ENCODE data around the gene PITX2. TPM values are rescaled to one million over a fixed set of nuclear protein-coding genes. Genes with fewer than 3 reads are reported as not detected.

PITX2 gene
- total and polyA plus RNA-seq, 2 of the 13 experiments (the other 11 are each of a cell fraction or from before 2014, with no cell fraction given) = not detected

DNA sequence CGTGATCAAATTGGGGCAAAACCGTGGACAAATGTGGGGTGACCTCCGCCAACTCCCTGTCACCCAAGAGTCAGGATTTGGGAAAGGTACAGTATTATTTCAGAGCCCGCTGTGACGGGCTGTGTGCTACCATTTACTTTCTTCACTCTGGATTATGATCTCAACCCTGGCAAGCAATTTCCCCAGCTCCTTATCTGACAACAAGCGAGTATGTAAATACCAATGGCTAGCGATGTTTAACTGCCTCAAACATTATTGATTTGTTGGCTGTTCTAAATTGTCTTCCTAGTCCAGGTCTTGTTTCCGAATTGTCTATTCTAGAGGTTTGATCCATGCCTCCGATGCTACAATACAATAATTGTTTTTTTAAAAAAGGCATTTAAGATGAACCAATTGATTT, 17.7 kb upstream of the PITX2 start (continued):
- TF ChIP-seq ZNF670 (CRISPR knock-in tag; IDR thresholded peaks at IDR 0.05; ENCODE audit: borderline replicate concordance) = no peak
- no peak for TF ChIP-seq ZNF644 (CRISPR knock-in tag; IDR thresholded peaks at IDR 0.05; ENCODE audit: low read depth)
- TF ChIP-seq GATAD2A (CRISPR knock-in tag; IDR thresholded peaks at IDR 0.05) = peak; percentile 47
- no peak for TF ChIP-seq ZNF343 (CRISPR knock-in tag; IDR thresholded peaks at IDR 0.05)
- no peak for TF ChIP-seq ZNF10 (CRISPR knock-in tag; IDR thresholded peaks at IDR 0.05; ENCODE audit: borderline replicate concordance, low read depth)
- no peak for TF ChIP-seq FOXA1 (IDR thresholded peaks at IDR 0.05)
- peak; percentile 47; the same call in 1 of the 2 replicates for TF ChIP-seq FOXA1 (CRISPR knock-in tag; IDR thresholded peaks at IDR 0.05)
- TF ChIP-seq, protein P1, sequence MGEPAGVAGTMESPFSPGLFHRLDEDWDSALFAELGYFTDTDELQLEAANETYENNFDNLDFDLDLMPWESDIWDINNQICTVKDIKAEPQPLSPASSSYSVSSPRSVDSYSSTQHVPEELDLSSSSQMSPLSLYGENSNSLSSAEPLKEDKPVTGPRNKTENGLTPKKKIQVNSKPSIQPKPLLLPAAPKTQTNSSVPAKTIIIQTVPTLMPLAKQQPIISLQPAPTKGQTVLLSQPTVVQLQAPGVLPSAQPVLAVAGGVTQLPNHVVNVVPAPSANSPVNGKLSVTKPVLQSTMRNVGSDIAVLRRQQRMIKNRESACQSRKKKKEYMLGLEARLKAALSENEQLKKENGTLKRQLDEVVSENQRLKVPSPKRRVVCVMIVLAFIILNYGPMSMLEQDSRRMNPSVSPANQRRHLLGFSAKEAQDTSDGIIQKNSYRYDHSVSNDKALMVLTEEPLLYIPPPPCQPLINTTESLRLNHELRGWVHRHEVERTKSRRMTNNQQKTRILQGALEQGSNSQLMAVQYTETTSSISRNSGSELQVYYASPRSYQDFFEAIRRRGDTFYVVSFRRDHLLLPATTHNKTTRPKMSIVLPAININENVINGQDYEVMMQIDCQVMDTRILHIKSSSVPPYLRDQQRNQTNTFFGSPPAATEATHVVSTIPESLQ (CRISPR knock-in tag; conservative IDR thresholded peaks at IDR 0.05) = no peak
- TF ChIP-seq, protein P2, sequence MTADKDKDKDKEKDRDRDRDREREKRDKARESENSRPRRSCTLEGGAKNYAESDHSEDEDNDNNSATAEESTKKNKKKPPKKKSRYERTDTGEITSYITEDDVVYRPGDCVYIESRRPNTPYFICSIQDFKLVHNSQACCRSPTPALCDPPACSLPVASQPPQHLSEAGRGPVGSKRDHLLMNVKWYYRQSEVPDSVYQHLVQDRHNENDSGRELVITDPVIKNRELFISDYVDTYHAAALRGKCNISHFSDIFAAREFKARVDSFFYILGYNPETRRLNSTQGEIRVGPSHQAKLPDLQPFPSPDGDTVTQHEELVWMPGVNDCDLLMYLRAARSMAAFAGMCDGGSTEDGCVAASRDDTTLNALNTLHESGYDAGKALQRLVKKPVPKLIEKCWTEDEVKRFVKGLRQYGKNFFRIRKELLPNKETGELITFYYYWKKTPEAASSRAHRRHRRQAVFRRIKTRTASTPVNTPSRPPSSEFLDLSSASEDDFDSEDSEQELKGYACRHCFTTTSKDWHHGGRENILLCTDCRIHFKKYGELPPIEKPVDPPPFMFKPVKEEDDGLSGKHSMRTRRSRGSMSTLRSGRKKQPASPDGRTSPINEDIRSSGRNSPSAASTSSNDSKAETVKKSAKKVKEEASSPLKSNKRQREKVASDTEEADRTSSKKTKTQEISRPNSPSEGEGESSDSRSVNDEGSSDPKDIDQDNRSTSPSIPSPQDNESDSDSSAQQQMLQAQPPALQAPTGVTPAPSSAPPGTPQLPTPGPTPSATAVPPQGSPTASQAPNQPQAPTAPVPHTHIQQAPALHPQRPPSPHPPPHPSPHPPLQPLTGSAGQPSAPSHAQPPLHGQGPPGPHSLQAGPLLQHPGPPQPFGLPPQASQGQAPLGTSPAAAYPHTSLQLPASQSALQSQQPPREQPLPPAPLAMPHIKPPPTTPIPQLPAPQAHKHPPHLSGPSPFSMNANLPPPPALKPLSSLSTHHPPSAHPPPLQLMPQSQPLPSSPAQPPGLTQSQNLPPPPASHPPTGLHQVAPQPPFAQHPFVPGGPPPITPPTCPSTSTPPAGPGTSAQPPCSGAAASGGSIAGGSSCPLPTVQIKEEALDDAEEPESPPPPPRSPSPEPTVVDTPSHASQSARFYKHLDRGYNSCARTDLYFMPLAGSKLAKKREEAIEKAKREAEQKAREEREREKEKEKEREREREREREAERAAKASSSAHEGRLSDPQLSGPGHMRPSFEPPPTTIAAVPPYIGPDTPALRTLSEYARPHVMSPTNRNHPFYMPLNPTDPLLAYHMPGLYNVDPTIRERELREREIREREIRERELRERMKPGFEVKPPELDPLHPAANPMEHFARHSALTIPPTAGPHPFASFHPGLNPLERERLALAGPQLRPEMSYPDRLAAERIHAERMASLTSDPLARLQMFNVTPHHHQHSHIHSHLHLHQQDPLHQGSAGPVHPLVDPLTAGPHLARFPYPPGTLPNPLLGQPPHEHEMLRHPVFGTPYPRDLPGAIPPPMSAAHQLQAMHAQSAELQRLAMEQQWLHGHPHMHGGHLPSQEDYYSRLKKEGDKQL (CRISPR knock-in tag; IDR thresholded peaks at IDR 0.05; ENCODE audit: low read depth) = peak; percentile 60; the same call in 1 of the 2 replicates
- TF ChIP-seq CBX2 (IDR thresholded peaks at IDR 0.05; ENCODE audit: low read depth, low read length) = no peak
- 0 out of 2 replicates have a peak, but pooled peaks have one; percentile 46 for TF ChIP-seq CBX2 (CRISPR knock-in tag; IDR thresholded peaks at IDR 0.05; ENCODE audit: low read depth)
- TF ChIP-seq ZNF557 (CRISPR knock-in tag; IDR thresholded peaks at IDR 0.05) = no peak
- TF ChIP-seq, protein P3, sequence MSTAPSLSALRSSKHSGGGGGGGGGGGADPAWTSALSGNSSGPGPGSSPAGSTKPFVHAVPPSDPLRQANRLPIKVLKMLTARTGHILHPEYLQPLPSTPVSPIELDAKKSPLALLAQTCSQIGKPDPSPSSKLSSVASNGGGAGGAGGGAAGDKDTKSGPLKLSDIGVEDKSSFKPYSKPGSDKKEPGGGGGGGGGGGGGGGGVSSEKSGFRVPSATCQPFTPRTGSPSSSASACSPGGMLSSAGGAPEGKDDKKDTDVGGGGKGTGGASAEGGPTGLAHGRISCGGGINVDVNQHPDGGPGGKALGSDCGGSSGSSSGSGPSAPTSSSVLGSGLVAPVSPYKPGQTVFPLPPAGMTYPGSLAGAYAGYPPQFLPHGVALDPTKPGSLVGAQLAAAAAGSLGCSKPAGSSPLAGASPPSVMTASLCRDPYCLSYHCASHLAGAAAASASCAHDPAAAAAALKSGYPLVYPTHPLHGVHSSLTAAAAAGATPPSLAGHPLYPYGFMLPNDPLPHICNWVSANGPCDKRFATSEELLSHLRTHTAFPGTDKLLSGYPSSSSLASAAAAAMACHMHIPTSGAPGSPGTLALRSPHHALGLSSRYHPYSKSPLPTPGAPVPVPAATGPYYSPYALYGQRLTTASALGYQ (CRISPR knock-in tag; IDR thresholded peaks at IDR 0.05) = peak; percentile 67; the same call in 1 of the 2 replicates
- TF ChIP-seq, protein P4, sequence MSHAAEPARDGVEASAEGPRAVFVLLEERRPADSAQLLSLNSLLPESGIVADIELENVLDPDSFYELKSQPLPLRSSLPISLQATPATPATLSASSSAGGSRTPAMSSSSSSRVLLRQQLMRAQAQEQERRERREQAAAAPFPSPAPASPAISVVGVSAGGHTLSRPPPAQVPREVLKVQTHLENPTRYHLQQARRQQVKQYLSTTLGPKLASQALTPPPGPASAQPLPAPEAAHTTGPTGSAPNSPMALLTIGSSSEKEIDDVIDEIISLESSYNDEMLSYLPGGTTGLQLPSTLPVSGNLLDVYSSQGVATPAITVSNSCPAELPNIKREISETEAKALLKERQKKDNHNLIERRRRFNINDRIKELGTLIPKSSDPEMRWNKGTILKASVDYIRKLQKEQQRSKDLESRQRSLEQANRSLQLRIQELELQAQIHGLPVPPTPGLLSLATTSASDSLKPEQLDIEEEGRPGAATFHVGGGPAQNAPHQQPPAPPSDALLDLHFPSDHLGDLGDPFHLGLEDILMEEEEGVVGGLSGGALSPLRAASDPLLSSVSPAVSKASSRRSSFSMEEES (CRISPR knock-in tag; IDR thresholded peaks at IDR 0.05) = no peak
- TF ChIP-seq, protein P5, sequence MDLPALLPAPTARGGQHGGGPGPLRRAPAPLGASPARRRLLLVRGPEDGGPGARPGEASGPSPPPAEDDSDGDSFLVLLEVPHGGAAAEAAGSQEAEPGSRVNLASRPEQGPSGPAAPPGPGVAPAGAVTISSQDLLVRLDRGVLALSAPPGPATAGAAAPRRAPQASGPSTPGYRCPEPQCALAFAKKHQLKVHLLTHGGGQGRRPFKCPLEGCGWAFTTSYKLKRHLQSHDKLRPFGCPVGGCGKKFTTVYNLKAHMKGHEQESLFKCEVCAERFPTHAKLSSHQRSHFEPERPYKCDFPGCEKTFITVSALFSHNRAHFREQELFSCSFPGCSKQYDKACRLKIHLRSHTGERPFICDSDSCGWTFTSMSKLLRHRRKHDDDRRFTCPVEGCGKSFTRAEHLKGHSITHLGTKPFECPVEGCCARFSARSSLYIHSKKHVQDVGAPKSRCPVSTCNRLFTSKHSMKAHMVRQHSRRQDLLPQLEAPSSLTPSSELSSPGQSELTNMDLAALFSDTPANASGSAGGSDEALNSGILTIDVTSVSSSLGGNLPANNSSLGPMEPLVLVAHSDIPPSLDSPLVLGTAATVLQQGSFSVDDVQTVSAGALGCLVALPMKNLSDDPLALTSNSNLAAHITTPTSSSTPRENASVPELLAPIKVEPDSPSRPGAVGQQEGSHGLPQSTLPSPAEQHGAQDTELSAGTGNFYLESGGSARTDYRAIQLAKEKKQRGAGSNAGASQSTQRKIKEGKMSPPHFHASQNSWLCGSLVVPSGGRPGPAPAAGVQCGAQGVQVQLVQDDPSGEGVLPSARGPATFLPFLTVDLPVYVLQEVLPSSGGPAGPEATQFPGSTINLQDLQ (CRISPR knock-in tag; IDR thresholded peaks at IDR 0.05) = no peak
- 0 out of 2 replicates have a peak, but pooled peaks have one; percentile 48 for TF ChIP-seq HDAC1 (CRISPR knock-in tag; IDR thresholded peaks at IDR 0.05)
- no peak for TF ChIP-seq ZNF124 (CRISPR knock-in tag; IDR thresholded peaks at IDR 0.05)
- peak; percentile 50; the same call in 1 of the 2 replicates for TF ChIP-seq NR2F2 (IDR thresholded peaks at IDR 0.05; ENCODE audit: borderline replicate concordance, low read depth)
